NCI-H2171 (cell line): Measurements from ENCODE around the gene EHMT1.
"Not testable (repeated sequence)": the region's sequence is repeated elsewhere in the genome, so short reads cannot be mapped to it uniquely, and the experiment has no call there.

Experiments used
- DNase-seq: peaks from one replicate; lab custom pipeline; 2025; lab: John Stamatoyannopoulos, UW

EHMT1 gene

GRCh38 chr9:137694962-137695875 is 76.4 kb downstream of the EHMT1 start:
- no peak for DNase-seq

DNA sequence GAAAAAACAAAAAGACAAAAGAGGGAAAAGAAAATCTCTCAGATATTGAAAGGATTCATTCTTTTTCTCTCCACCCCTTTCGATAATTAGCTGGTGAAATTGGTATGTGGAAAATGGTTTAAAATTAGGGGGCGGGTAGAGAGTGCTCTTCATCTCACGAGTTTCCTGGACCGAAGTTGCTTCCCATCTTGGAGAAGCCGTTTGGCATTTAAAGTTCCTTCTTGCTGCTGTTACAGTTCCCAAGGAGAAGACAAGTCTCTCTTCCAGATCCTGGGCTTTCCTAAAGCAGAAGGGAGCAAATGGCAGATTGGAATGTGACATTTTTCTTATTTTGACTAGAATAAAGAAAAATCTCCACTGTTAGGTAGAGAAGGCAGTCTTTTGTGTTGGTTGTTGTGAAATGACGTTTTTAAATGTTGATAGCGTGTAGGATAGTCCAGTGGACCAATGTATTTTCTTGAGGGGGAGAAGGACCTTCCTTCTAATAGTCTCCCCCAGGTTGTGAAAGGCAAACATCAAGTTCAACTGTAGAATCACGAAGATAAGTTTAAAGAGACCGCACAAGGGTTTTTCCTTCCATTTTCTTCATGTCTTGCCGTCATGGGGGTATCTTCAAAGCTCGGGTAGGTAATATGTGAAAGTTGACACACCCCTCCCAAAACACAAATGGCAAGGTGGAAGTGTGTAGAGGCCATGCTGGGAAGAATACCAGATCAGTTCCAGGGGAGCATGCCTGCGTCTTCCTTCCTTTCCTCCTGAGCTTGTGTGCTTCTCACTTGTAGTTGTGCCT is 77.5 kb downstream of the EHMT1 start:
- no peak for DNase-seq

GRCh38 chr9:137697193-137697592 is 78.4 kb downstream of the EHMT1 start:
- no peak for DNase-seq

GRCh38 chr9:137697832-137698231 is 79.0 kb downstream of the EHMT1 start:
- no peak for DNase-seq

DNA sequence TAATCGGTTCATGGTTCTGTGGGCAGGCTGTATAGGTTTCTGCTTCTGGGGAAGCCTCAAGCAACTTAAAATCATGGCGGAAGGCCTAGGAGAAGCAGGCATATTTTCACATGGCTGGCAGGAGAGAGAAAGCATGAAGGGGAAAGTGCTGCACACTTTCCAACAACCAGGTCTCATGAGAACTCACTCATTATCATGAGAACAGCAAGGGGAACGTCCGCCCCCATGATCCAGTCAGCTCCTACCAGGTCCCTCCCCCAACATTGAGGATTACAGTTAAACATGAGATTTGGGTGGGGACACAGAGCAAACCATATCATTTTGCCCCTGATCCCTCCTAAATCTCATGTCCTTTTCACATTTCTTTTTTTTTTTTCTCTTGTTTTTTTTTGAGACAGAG is 82.1 kb downstream of the EHMT1 start:
- no peak for DNase-seq

GRCh38 chr9:137702615-137703379 is 84.0 kb downstream of the EHMT1 start:
- no peak for DNase-seq

DNA sequence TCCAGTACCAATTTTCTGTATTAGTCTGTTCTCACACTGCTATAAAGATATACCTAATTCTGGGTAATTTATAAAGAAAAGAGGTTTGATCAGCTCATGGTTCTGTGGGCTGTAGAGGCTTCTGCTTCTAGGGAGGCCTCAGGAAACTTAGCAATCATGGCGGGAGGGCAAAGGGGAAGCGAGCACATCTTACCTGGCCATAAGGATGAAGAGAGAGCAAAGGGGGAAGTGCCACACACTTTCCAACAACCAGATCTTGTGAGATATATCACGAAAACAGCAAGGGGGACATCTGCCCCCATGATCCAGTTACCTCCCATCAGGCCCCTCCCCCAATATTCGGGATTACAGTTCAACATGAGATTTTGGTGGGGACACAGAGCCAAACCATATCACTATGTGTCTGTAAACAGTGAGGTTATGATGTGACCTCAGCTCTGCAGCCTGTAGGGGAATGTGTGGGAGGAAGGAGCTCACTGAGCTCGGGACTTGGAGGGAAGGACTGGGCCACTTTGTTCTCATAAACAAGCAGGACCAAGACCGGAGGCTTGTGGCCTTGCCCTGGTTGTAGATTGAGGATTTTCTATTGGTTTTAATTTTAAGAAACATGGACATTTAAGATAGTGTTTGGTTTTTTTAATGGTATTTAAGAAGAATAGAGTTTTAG is 85.2 kb downstream of the EHMT1 start:
- no peak for DNase-seq

DNA sequence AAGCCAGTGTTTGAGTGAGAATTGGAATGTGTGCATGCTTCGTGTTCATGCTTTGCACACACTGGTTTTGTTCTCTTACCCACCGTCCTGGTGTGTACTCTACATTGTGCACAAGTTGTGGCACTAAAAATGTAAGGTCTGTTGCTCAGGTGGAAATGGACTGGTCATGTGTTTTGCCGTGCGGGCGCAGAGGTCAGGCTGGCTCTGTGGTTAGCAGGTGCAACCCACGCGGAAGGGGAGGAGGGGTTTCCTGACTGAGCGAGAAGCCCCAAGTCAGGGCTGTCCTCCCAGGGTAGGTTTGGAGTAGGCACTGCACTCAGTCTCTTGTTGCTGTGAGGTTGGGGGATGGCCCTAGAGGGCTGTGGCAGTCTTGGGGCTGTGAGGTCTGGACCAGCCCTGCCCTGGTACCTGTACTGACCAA is 86.6 kb downstream of the EHMT1 start:
- no peak for DNase-seq

DNA sequence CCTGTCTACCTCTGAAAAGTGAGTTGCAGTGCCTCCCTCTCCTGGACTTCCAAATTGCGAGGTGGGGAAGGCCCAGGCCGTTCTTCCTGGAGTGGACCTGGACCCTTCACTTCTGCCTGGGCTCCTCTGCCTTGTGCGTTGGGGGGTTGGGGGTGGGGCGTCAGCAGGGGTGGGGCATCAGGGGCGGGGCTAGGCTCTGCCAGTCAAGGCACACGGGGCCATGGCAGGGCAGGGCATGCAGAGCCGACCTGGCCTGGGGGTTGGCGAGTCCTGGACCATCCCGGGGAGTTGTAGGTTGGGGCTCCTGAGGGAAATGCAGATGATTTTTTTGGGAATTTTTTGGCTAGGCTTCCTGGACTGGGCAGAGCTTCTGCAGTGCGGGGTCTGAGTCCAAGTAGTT is 87.1 kb downstream of the EHMT1 start:
- DNase-seq = no peak

GRCh38 chr9:137707361-137707760 is 88.6 kb downstream of the EHMT1 start:
- DNase-seq = no peak

DNA sequence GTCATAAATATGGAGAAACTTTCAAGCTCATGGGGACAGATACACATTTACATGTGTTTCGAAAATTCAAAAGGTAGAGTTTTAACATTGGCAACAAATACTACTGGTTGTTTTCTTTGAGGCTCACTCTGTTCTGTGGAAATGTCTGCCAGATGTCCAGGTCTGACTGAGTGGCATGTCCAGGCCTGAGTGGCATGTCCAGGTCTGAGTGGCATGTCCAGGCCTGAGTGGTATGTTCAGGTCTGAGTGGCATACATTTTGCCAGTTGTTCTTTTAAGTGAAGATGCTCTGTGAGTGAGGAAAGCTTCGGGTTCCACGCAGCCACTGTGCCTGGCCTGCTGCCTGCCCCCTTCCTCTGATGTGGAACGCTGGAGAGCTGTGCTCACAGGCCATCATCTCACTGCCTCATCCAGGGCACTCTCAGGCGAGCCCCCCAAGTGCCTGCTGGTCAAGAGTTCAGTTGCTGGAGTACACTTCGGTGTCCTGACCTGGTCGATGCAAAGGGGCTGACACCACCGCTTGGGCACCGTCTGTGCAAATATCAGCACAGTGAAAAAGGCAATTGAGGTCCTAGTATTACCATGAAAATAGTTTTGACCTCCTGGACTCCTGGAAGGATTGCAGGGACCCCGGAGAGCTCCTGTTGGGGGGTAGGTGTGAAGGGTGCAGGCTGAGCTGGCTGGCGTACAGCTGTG is 89.9 kb downstream of the EHMT1 start:
- DNase-seq = no peak

DNA sequence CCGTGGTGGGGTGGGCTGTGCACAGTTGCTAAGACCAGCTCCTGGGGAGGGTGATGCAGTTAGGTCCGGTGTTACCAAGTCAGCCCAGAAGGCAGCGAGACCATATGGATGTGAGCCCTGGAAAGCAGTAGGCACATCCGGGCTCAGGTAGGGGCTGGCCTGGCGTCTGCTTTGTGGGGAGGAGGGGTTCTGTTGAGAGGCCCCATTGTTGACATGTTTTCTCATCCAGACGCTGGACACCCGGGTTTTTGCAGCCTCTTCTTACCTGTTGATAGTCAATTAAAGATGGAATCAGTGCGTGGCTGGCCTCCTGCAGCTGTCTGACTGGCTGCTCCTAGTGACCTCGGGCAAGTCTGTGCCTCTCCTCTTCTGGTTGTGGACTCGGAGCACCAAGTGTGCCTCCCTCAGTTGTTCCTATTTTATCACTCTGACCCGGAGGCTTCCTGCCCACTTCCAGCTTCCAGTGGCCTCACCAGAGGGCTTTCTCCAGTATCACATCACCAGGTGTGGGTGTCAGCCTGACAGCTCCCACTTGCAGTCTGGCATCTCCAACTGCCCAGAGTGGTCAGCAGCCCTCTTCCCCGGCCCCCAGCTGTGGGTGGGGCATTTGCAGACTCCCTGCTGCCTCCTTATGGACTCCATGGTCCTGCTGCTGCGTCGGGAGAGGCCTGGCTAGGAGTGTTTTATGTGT is 90.8 kb downstream of the EHMT1 start:
- no peak for DNase-seq

DNA sequence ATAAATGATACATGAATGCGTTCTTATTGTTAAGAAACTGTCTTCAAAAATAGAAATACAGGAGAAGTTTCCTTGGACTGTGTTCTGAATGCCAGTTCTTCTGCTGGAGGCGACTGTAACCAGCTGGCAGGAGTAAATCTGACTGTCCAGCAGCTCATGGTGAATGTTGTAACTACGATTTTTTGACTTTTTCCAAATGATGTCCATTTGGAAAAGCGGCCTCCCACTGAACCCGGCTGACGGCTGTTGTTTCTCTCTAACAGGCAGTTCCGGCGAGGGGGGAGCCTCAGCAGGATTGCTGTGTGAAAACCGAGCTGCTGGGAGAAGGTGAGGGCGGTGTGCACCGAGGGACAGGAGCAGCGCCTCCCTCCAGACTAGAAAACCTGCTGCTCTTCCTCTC is 91.9 kb downstream of the EHMT1 start:
- no peak for DNase-seq

GRCh38 chr9:137711678-137712105 is 92.9 kb downstream of the EHMT1 start:
- no peak for DNase-seq

DNA sequence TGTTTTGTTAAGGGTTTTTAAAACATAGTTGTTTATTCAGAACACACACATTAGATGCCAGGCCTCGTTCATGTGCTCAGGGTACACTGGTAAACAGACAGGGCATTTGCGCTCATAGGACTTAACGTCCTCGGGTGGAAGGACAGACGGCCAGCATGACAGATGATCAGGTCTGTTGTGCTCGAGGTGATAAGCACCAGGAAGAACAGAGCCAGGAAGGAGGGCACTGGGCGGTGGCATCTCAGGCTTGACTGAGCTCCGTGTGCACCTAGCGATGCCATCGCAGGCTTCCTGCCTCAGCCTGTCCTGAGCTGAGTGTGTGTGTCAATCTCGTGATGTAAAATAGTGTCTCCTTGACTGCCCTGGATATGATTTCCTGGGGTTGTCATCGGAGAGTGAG is 96.5 kb downstream of the EHMT1 start:
- DNase-seq = no peak

GRCh38 chr9:137715866-137716693 is 97.3 kb downstream of the EHMT1 start:
- DNase-seq = not testable (repeated sequence)

DNA sequence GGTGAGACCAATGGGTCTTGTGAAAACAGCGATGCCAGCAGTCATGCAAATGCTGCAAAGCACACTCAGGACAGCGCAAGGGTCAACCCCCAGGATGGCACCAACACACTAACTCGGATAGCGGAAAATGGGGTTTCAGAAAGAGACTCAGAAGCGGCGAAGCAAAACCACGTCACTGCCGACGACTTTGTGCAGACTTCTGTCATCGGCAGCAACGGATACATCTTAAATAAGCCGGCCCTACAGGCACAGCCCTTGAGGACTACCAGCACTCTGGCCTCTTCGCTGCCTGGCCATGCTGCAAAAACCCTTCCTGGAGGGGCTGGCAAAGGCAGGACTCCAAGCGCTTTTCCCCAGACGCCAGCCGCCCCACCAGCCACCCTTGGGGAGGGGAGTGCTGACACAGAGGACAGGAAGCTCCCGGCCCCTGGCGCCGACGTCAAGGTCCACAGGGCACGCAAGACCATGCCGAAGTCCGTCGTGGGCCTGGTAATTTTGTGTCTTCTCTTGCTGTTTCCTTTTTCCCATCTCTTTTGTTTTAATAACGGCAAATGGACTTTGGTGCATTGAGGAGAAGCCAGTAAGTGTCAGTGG is 98.0 kb downstream of the EHMT1 start:
- DNase-seq = no peak

DNA sequence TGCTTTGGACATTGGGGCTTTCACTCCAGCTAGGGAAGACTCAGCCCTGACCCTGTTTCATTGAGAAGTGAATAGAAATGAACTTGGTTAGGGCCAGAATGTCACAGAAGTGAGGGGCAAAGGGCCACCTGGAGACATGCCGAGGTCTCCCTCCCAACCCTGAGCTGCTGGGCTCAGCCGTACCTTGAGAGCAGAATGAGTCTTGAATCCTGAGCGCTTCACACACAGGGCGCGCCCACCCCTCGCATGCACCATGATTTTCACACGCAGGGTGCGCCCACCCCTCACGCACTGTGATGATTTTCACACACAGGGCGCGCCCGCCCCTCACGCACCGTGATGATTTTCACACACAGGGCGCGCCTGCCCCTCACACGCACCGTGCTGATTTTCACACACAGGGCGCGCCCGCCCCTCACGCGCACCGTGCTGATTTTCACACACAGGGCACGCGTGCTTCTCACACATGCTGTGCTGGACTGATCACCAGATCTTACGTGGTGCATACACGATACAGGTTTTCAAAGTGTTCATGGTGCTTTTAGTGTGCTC is 99.0 kb downstream of the EHMT1 start:
- DNase-seq = no peak

DNA sequence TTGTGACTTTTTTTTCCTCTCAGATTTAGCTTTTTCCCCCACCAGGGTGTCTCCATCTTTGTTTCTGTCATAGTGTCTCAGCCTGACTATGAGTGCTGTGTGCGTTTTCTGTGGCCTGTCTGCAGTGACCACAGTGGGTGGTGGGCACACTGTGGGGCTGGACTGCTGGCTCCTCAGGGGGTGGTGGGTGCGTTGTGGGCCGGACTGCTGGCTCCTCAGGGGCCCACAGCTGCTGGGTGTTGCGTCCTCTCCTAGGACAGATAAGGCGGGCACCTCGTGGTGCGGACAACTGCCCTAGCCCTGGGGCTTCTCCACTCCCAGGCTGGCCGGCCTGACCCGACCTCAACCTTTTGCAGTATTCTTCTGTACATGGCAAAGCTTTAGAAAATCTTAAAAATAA is 100.4 kb downstream of the EHMT1 start:
- no peak for DNase-seq
